HG02884 (cell line): ENCODE results near the gene ZNF320.
A peak's percentile ranks its signal among the peaks of the same experiment; 100 is the strongest.
"Not testable (repeated sequence)": the region's sequence is repeated elsewhere in the genome, so short reads cannot be mapped to it uniquely, and the experiment has no call there.

ENCODE experiments used
- ATAC-seq: cut with Tn5 transposase; IDR thresholded peaks from one replicate; pipeline ENCODE4 v1.9.1; 2021; ENCODE audit warnings: mild to moderate bottlenecking, moderate library complexity; ENCODE audit not compliant: unreplicated experiment

The ZNF320 gene

GRCh38 chr19:52922841-52923777, 25.7 kb upstream of the ZNF320 start, which contains the start of gene ZNF888:
Gene ZNF888, minus strand, starts transcription at chr19:52923428. Its CDS starts 5,555 bp downstream, at chr19:52917873.
- ATAC-seq: peak; percentile 79

- no peak for ATAC-seq
Measured at GRCh38 chr19:52917531-52917930, 20.1 kb upstream of the ZNF320 start.

GRCh38 chr19:52910648-52911047, 13.2 kb upstream of the ZNF320 start:
- ATAC-seq: no peak

GRCh38 chr19:52904052-52904780, 6.8 kb upstream of the ZNF320 start:
- ATAC-seq: not testable (repeated sequence)

GRCh38 chr19:52901842-52902241, 4.4 kb upstream of the ZNF320 start:
- ATAC-seq: no peak

GRCh38 chr19:52898596-52898995, 1.2 kb upstream of the ZNF320 start:
- not testable (repeated sequence) for ATAC-seq

GRCh38 chr19:52898101-52898500, 666 bp upstream of the ZNF320 start:
- ATAC-seq: no peak

- ATAC-seq: no peak
Measured at GRCh38 chr19:52896431-52897137, 851 bp downstream of the ZNF320 start.

- no peak for ATAC-seq
Measured at GRCh38 chr19:52891336-52891735, 6.1 kb downstream of the ZNF320 start.

GRCh38 chr19:52889931-52890330, 7.5 kb downstream of the ZNF320 start:
- no peak for ATAC-seq

- ATAC-seq: no peak
Measured at GRCh38 chr19:52889076-52889475, 8.4 kb downstream of the ZNF320 start.

- no peak for ATAC-seq
Measured at GRCh38 chr19:52880895-52881389, 16.5 kb downstream of the ZNF320 start.

GRCh38 chr19:52872996-52873395, 24.4 kb downstream of the ZNF320 start:
- not testable (repeated sequence) for ATAC-seq

GRCh38 chr19:52871466-52871865, 26.0 kb downstream of the ZNF320 start:
- no peak for ATAC-seq

- not testable (repeated sequence) for ATAC-seq
Measured at GRCh38 chr19:52868031-52868430, 29.4 kb downstream of the ZNF320 start.

- peak; percentile 95 for ATAC-seq
Measured at GRCh38 chr19:52857378-52858191, 39.9 kb downstream of the ZNF320 start, which contains the start of gene ZNF468. Gene ZNF468, minus strand, starts transcription at chr19:52857619. Its CDS starts 3,347 bp downstream, at chr19:52854272.

GRCh38 chr19:52856540-52857377, 40.7 kb downstream of the ZNF320 start:
- not testable (repeated sequence) for ATAC-seq
